GM13976 (cell line): ENCODE data around the gene COA4.

Source experiments
- DNase-seq: peaks from one replicate; pipeline ENCODE4 v3.0.0; 2012; ENCODE audit warnings: low spot score
- in situ Hi-C: fragments of 300-500 bp; cut with MboI; formaldehyde crosslinking; loops from one replicate; pipeline ENCODE4 v1.12.0; 2022; ENCODE audit warnings: low sequenced_read_pairs, mixed read lengths, inconsistent platforms; ENCODE audit not compliant: unreplicated experiment
- TF ChIP-seq, protein P1 (sequence below): IDR thresholded peaks from 2 replicates; pipeline ENCODE4 v1.5.1; 2012; ENCODE audit warnings: borderline replicate concordance, mild to moderate bottlenecking; ENCODE audit not compliant: insufficient read depth; ENCODE audit errors: extremely low read depth, missing control alignments, control extremely low read depth

The COA4 gene

DNA sequence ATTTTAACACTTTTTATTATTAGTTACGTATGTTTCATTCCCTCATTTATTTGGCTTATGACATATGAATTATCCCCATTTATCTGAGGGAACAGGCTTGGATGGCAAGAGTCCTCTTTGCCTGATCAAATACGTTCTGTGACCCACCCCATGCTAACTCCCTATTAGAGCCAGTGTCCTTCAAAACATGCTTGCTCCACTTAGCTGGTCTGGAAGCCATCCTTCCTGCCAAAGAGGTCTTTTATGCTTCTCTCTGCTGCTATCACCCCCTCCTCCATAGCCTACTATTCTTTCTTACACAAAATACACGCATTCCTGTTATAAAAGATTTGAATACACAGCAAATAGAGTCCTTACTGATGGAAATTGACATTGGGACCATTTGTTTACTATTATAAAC is 6.4 kb downstream of the COA4 start:
- DNase-seq: no peak
- in situ Hi-C loops: no loop called here
- TF ChIP-seq, protein P1, sequence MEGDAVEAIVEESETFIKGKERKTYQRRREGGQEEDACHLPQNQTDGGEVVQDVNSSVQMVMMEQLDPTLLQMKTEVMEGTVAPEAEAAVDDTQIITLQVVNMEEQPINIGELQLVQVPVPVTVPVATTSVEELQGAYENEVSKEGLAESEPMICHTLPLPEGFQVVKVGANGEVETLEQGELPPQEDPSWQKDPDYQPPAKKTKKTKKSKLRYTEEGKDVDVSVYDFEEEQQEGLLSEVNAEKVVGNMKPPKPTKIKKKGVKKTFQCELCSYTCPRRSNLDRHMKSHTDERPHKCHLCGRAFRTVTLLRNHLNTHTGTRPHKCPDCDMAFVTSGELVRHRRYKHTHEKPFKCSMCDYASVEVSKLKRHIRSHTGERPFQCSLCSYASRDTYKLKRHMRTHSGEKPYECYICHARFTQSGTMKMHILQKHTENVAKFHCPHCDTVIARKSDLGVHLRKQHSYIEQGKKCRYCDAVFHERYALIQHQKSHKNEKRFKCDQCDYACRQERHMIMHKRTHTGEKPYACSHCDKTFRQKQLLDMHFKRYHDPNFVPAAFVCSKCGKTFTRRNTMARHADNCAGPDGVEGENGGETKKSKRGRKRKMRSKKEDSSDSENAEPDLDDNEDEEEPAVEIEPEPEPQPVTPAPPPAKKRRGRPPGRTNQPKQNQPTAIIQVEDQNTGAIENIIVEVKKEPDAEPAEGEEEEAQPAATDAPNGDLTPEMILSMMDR: no peak

DNA sequence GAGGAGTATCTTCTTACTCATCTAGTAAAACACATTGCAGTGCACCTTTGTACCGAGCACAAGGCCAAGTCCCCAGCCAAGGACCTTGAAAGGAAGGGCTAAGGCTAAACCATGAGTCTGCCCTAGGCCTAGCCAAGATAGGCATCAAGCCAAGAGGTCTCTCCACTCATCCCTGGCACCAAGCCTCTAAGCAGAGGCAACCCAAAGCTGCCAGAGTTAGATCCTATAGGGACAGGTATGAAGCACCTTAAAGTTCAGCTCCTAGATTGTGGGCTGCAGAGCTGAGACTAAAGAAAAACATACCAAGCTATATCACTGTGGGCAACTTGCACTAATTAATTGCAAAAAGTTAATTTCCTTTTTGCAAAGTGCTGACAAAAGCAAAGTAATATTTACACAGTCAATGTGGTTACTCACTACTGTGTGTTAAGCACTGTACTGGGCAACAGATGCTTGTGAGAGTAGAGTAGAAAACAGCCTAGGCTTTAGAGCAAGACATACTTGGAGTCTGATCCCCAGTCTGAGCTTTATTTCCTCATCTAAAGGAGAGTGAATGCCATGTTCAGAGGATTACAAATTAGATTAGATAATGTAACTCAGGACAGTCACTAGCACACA is 7.2 kb downstream of the COA4 start:
- TF ChIP-seq, protein P1: no peak
- DNase-seq: no peak
- in situ Hi-C loops: no loop called here

DNA sequence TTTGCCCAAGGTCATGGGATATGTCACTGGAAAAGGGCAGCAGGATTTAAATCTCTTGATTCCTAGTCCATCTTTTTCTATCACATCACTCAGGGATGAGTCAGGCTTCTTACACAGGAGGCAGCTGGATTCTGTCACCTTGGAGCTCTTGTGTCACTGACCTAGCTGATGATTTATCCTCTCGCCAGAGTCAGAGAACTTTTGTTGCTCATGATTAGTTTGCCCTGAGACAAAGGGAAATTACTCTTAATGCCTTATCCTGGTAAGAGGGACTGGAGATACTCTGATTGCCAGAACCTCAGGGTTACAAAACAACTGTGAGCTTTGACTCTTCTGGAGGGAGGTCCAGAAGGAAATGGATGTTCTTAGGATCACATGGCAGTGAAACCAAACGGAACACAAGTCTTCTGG is 10.1 kb downstream of the COA4 start:
- DNase-seq: no peak
- TF ChIP-seq, protein P1: no peak
- in situ Hi-C loops: no loop called here

DNA sequence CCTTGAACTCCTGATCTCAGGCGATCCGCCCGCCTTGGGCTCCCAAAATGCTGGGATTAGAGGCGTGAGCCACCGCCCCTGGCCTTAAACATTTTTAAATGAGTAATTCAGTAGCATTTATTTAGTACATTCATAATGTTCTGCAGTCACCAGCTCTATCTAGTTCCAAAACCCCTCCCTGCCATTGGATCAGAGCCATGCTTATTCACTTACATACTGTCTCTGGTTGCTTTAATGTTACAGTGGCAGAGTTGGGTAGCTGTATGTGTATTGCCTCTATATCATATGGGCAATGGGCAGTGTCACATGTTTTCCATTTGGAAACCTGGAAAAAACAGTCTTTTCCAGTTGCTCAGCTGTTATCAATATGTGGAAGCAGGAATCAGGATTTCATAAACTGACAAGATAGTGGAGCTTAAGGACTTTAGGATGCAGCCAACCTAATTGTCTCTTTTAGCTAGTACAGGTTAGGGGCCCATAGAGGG is 10.5 kb downstream of the COA4 start:
- in situ Hi-C loops: no loop called here
- DNase-seq: no peak
- TF ChIP-seq, protein P1: no peak

DNA sequence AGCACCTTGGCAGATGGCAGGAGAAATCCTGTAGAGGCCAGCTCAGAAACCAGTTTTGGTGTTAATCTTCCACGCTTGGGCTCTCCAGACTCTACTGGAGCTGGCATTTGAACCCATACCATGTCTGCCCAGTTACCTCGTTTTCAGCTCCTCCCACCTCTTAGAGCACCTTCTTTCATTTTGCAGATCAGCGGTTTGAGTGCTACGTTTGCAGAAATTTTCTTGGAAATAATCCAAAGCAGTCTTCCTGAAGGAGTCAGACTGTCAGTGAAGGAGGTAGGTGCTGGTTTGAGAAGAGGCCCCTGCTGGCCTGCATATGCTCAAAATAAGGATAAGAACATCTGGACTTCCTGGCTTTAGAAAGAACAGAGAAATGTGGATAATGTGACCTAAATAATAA is 13.7 kb downstream of the COA4 start:
- TF ChIP-seq, protein P1: no peak
- in situ Hi-C loops: no loop called here
- no peak for DNase-seq

DNA sequence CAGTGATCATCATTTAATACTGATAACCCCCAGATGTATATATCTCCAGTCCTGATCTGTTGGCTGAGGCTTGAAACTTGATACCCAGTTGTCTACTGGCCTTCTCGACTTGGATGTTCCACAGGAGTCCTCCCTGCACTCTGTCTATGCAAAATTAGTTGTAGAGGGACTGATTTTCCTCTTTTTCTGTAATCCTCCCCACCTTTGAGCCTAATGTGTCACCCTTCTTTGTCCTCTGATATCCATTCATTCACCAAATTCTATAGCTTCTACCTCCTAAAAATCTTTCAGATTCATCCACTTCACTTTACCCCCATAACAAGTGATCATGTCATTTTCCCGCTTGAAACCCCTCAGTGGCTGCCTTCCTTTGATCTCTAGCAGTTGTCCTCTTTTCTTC is 16.4 kb downstream of the COA4 start:
- DNase-seq: no peak
- in situ Hi-C loops: no loop called here
- TF ChIP-seq, protein P1: no peak
